GM12878 (cell line): ENCODE measurements around the gene EGFL8. TPM values are rescaled to one million over a fixed set of nuclear protein-coding genes. Genes with fewer than 3 reads are reported as not detected.

Experiments used
- BHLHE40 ChIP-seq, 2 experiments: fragments of 450-650 bp in 1 of 2; IDR thresholded peaks; 2 replicates each; pipeline ENCODE4 v1.6.1; 2011 to 2017; ENCODE audit warnings: low read depth in 2 of 2, borderline replicate concordance in 1 of 2, improper control_type of control experiment in 1 of 2, low read length in 1 of 2, mild to moderate bottlenecking in 1 of 2
- KAT2A ChIP-seq: conservative IDR thresholded peaks from 2 replicates; pipeline ENCODE4 v1.6.1; 2011; ENCODE audit warnings: low read depth, low read length; ENCODE audit not compliant: control insufficient read depth
- MLLT1 ChIP-seq: fragments of 450-650 bp; IDR thresholded peaks from 2 replicates; pipeline ENCODE4 v1.6.1; 2016; ENCODE audit warnings: mild to moderate bottlenecking
- MTA3 ChIP-seq: IDR thresholded peaks from 2 replicates; pipeline ENCODE4 v1.6.1; 2012; ENCODE audit warnings: low read length, inconsistent platforms, borderline replicate concordance
- NRF1 ChIP-seq: conservative IDR thresholded peaks from 2 replicates; pipeline ENCODE4 v1.6.1; 2011; ENCODE audit warnings: mild to moderate bottlenecking, low read depth, low read length, improper control_type of control experiment
- PKNOX1 ChIP-seq: fragments of 450-650 bp; IDR thresholded peaks from 2 replicates; pipeline ENCODE4 v1.6.1; 2016; ENCODE audit warnings: mild to moderate bottlenecking
- POLR2A ChIP-seq: IDR thresholded peaks from 2 replicates; pipeline ENCODE4 v1.6.1; 2011; ENCODE audit warnings: low read depth, mild to moderate bottlenecking, low read length
- SMAD1 ChIP-seq: fragments of 450-650 bp; IDR thresholded peaks from 2 replicates; pipeline ENCODE4 v1.6.1; 2018; ENCODE audit warnings: mild to moderate bottlenecking, low read depth; ENCODE audit not compliant: partially characterized antibody
- SP1 ChIP-seq: IDR thresholded peaks from one replicate; pipeline ENCODE4 v1.6.1; 2011; ENCODE audit warnings: low read depth, low read length
- TAF1 ChIP-seq: IDR thresholded peaks from 2 replicates; pipeline ENCODE4 v1.6.1; 2011; ENCODE audit warnings: mild to moderate bottlenecking, low read depth, low read length, borderline replicate concordance
- TCF12 ChIP-seq: IDR thresholded peaks from 2 replicates; pipeline ENCODE4 v1.6.1; 2011; ENCODE audit warnings: low read depth, mild to moderate bottlenecking, low read length
- TCF7 ChIP-seq: IDR thresholded peaks from 2 replicates; pipeline ENCODE4 v1.6.1; 2014; ENCODE audit warnings: antibody characterized with exemption, borderline replicate concordance
- YBX1 ChIP-seq: fragments of 450-650 bp; IDR thresholded peaks from 2 replicates; pipeline ENCODE4 v1.6.1; 2016; ENCODE audit warnings: antibody characterized with exemption
- YY1 ChIP-seq: IDR thresholded peaks from 2 replicates; pipeline ENCODE4 v1.6.1; 2011; ENCODE audit warnings: low read depth, mild to moderate bottlenecking, low read length
- ZBTB40 ChIP-seq: fragments of 450-650 bp; IDR thresholded peaks from 2 replicates; pipeline ENCODE4 v1.6.1; 2016; ENCODE audit warnings: mild to moderate bottlenecking, moderate library complexity, borderline replicate concordance
- ZNF592 ChIP-seq: fragments of 450-650 bp; IDR thresholded peaks from 2 replicates; pipeline ENCODE4 v1.6.1; 2017; ENCODE audit warnings: mild to moderate bottlenecking, moderate library complexity
- polyA plus RNA-seq, 11 experiments: library from polyadenylated mRNA; depleted of rRNA in 4 of 11; unstranded in 6 of 11; stranded (reverse) in 5 of 11; fragments of >200 nt; fragmentation: Nextera tagmentation in 4 of 11; fragmentation: Illumina TruSeq in 1 of 11; extraction: Ambion mirVana in 4 of 11; extraction: Trizol in 1 of 11; gene quantifications; 1 replicate in 1 of 11; 2 replicates in 10 of 11; pipeline versions ENCODE4 v1.2.1 to v1.2.3, GENCODE V29; 2011 to 2016; ENCODE audit warnings: inconsistent platforms in 2 of 11, missing spikeins in 2 of 11, low read depth in 1 of 11
- total RNA-seq, 4 experiments: library from RNA; depleted of rRNA in 3 of 4; stranded (reverse); fragments of >200 nt in 3 of 4; fragmentation: Illumina TruSeq in 1 of 4; extraction: Trizol in 1 of 4; gene quantifications; 2 replicates each; pipeline versions ENCODE4 v1.2.1 to v1.2.3, GENCODE V29; 2013 to 2021
- TF ChIP-seq, protein P1 (sequence below): fragments of 450-650 bp; IDR thresholded peaks from 2 replicates; pipeline ENCODE4 v1.6.1; 2017; ENCODE audit warnings: borderline replicate concordance

The EGFL8 gene
- total and polyA plus RNA-seq, 10 of the 15 experiments (the other 5 are each of a cell fraction or from before 2014, with no cell fraction given) = 0.07 to 3.5 (median 1.4) TPM

DNA sequence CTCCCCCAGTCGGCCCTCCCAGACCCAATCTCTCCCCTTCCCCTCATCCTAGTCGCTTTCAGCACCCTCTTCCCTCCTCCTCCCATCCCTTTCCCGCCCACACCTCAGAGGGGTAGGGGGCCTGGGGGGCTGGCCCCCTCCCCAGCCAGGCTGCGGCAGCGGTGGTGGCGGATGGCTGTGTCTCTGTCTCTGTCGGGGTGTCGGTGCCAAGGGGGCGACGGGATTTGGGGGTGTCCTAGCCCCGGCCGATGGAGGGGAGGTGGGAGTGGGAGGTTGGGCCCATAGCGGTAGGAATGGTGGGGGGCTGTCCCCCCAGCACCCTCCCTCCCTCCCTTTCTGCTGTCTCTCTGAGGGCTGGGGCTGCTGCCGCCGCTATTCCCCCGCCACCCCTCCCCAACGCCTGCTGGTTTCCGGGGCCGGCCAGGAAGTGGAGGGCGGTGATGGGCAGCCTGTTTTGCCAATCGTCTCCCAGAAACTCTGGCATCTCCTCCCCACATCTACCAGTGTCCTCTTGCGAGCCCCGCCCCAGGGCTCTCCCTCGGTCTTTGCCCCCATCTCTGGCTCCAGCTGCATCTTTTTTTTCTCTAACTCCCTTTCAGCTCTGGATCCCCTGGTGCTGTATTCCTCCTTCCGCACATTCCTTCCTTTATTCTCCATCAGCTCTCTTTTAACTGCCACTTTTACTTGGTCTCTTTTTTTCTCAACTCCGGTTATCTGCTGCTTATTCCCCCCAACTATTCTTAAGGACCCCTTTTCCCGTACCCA lies 11.5 kb downstream of the EGFL8 start, which contains the start of gene AGPAT1 (continued):
- 0 out of 2 replicates have a peak, but pooled peaks have one; percentile 36 for TF ChIP-seq TAF1
- TF ChIP-seq ZBTB40 = peak; percentile 88
- peak; percentile 75 for TF ChIP-seq POLR2A
- no peak for TF ChIP-seq ZNF592
- peak; percentile 36 for TF ChIP-seq MLLT1
- no peak; the same call in 1 of the 2 replicates for TF ChIP-seq MTA3
- TF ChIP-seq SP1 = peak; percentile 91
- TF ChIP-seq NRF1 = no peak
- no peak for TF ChIP-seq TCF7
- peak; percentile 99 for TF ChIP-seq PKNOX1
- TF ChIP-seq, protein P1, sequence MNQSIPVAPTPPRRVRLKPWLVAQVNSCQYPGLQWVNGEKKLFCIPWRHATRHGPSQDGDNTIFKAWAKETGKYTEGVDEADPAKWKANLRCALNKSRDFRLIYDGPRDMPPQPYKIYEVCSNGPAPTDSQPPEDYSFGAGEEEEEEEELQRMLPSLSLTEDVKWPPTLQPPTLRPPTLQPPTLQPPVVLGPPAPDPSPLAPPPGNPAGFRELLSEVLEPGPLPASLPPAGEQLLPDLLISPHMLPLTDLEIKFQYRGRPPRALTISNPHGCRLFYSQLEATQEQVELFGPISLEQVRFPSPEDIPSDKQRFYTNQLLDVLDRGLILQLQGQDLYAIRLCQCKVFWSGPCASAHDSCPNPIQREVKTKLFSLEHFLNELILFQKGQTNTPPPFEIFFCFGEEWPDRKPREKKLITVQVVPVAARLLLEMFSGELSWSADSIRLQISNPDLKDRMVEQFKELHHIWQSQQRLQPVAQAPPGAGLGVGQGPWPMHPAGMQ = no peak
- TF ChIP-seq BHLHE40 (IDR thresholded peaks at IDR 0.05; ENCODE audit: borderline replicate concordance in 1 of 2, low read depth in 2 of 2, low read length in 1 of 2) = peak in 1 of 2 experiments; percentile 9; a peak in 1 of 4 replicates
- no peak for TF ChIP-seq YY1
- TF ChIP-seq SMAD1 = peak; percentile 25
- no peak for TF ChIP-seq KAT2A
- peak; percentile 29; the same call in 1 of the 2 replicates for TF ChIP-seq TCF12
- peak; percentile 79; the same call in 1 of the 2 replicates for TF ChIP-seq YBX1
